ENCODE measurements around the gene TSTD2.

- TF ChIP-seq TAF1 (IDR thresholded peaks at IDR 0.05; ENCODE audit: borderline replicate concordance, low read depth, low read length) = no peak
- no peak for TF ChIP-seq POLR2A (IDR thresholded peaks at IDR 0.05; ENCODE audit: low read depth, low read length)
Observed at GRCh38 chr9:97564291-97565175, 68.6 kb downstream of the TSTD2 start.
